ENCODE results near the gene LGR6. TPM values are rescaled to one million over a fixed set of nuclear protein-coding genes. Genes with fewer than 3 reads are reported as not detected.

LGR6 gene
- total RNA-seq, 1 donor from 2014 or later, result 26.0 TPM

DNA sequence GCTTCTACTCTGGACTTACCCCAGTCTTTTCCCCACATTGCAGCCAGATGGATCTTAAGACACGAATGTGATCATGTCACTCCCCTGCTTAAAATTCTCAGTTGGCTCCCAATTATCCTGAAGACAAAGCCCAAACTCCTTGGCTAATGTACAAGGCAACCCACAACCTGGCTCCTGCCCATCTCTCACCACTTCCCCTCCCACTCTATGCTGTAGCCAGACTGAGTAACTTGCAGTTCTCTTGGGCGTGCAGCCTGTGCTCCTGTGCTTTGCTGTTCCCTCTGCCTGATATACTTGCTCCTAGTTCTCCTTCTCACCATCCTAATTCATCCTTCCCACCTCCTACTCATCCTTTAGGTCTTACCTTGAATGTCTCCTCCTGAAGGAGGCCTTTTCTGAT lies 56.2 kb downstream of the LGR6 start:
- peak in 1 of 2 donors; percentile 44 for DNase-seq (ENCODE audit: low spot score in 2 of 2)
- H3K27me3 ChIP-seq, result no peaks in the 10 kb centered on the region
- H3K9me3 ChIP-seq, result no peaks in the 10 kb centered on the region
- TF ChIP-seq, protein P1, sequence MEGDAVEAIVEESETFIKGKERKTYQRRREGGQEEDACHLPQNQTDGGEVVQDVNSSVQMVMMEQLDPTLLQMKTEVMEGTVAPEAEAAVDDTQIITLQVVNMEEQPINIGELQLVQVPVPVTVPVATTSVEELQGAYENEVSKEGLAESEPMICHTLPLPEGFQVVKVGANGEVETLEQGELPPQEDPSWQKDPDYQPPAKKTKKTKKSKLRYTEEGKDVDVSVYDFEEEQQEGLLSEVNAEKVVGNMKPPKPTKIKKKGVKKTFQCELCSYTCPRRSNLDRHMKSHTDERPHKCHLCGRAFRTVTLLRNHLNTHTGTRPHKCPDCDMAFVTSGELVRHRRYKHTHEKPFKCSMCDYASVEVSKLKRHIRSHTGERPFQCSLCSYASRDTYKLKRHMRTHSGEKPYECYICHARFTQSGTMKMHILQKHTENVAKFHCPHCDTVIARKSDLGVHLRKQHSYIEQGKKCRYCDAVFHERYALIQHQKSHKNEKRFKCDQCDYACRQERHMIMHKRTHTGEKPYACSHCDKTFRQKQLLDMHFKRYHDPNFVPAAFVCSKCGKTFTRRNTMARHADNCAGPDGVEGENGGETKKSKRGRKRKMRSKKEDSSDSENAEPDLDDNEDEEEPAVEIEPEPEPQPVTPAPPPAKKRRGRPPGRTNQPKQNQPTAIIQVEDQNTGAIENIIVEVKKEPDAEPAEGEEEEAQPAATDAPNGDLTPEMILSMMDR (IDR thresholded peaks at IDR 0.05), result no peak
- peak overlapping the region in 1 of 2 donors; percentile 34 for H3K27ac ChIP-seq
- no peak overlapping the region for H3K4me3 ChIP-seq
- intact Hi-C loops (cut with DNase I), result no loop called here
- H3K36me3 ChIP-seq, result peaks cover 15 to 16% of the 10 kb centered on the region in 2 donors
- peaks cover 0 to 17% of the 10 kb centered on the region in 2 donors for H3K4me1 ChIP-seq

DNA sequence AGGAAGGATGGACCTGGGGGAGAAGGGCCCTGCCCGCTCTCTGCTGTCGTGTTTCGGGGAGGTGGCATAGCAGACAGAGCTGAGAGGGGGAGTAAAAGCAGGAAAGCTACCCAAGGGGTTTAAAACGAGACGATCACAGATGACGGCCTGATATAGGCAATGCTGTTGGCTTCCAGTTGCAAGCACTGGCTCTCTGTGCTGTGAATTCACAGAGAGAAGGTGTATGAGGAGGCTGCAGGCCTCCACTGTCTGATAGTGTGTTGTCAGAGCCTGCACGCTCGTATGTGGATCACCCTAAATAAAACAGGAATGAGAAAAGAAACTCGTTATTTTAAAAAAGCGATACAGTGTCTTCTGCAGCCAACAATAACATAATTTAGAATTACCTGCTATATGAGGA lies 57.4 kb downstream of the LGR6 start:
- H3K4me1 ChIP-seq, result peaks cover 0 to 18% of the 10 kb centered on the region in 2 donors
- no peaks in the 10 kb centered on the region for H3K9me3 ChIP-seq
- H3K4me3 ChIP-seq, result no peak overlapping the region
- peak overlapping the region; percentile 27 to 56 for H3K27ac ChIP-seq
- intact Hi-C loops (cut with DNase I), result no loop called here
- H3K27me3 ChIP-seq, result no peaks in the 10 kb centered on the region
- H3K36me3 ChIP-seq, result peaks cover 15 to 16% of the 10 kb centered on the region in 2 donors
- DNase-seq (ENCODE audit: low spot score in 2 of 2), result peak in 1 of 2 donors; percentile 34
- TF ChIP-seq, protein P1 (IDR thresholded peaks at IDR 0.05), result no peak

DNA sequence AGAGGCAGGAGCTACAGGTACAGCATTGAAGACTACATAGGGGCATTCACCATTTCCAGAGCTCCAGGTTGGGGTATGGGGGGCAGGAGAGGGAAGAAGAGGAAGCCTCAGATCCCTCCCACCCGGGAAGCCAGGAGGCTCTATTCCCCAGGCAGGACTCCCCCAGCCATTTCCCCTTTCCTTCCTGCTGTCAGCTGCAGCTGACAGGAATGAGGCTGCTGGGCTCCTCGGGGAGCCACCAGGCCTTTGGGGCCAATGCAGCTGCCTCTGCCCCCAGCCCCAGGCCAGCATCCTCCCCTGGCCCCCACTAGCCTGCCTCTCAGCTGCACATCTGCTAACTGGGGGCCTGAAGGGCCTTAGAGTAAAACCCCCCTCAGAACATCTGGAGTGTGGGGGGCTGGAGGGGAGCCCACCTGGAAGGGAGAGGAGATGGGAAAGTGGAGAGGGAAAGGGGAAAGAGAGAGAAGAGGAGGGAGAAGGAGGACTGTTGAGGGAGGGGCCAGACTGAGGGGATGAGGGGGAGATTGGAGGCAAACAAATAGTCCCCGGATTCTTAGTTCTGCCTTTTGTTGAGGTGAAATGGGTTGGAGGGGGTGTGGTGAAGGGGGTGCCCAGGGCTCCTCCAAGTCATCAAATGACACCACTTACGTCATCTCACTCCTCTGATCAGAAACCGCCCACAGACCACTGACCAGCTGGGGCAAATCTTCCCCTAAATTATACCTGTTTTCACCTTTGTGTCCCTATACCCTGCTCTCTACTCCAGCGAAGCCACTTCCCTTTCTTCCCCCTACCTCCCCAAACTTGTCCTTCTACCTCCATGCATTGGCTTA lies 58.0 kb downstream of the LGR6 start:
- Histone ChIP-seq H3K4me1 (peaks cover 0 to 18% of the 10 kb centered on the region in 2 donors), H3K9me3 (no peaks in the 10 kb centered on the region), H3K27me3 (no peaks in the 10 kb centered on the region), H3K36me3 (peaks cover 15 to 16% of the 10 kb centered on the region in 2 donors), H3K27ac (peak overlapping the region; percentile 47 to 56), H3K4me3 (no peak overlapping the region)
- DNase-seq (ENCODE audit: low spot score in 2 of 2), result peak in 1 of 2 donors; percentile 28
- intact Hi-C loops (cut with DNase I), result no loop called here
- TF ChIP-seq, protein P1 (IDR thresholded peaks at IDR 0.05), result no peak

DNA sequence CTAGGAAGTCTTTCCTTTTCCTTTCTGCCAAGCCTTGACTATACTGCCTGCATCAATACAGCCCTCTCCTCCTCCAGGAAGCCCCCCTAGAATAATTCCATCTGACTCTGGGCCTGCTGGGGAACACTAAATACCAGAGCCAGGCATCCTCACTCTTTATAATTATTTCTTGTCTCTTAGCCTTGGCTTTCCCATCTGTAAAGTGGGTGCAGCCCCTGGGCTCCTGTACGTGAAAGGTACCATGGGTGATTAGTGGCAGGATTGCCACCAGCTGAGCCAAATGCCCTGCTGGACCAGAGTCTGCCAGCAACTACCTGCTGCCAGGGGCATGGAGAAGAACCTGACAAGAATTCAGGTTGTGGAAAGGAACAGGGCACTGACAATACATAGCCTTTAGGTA lies 58.7 kb downstream of the LGR6 start:
- no peak overlapping the region for H3K4me3 ChIP-seq
- no peaks in the 10 kb centered on the region for H3K27me3 ChIP-seq
- peak overlapping the region; percentile 6 to 47 for H3K27ac ChIP-seq
- H3K36me3 ChIP-seq, result peaks cover 15 to 16% of the 10 kb centered on the region in 2 donors
- TF ChIP-seq, protein P1 (IDR thresholded peaks at IDR 0.05), result no peak
- peaks cover 0 to 18% of the 10 kb centered on the region in 2 donors for H3K4me1 ChIP-seq
- DNase-seq (ENCODE audit: low spot score in 2 of 2), result peak in 1 of 2 donors; percentile 58
- intact Hi-C loops (cut with DNase I), result no loop called here
- no peaks in the 10 kb centered on the region for H3K9me3 ChIP-seq

DNA sequence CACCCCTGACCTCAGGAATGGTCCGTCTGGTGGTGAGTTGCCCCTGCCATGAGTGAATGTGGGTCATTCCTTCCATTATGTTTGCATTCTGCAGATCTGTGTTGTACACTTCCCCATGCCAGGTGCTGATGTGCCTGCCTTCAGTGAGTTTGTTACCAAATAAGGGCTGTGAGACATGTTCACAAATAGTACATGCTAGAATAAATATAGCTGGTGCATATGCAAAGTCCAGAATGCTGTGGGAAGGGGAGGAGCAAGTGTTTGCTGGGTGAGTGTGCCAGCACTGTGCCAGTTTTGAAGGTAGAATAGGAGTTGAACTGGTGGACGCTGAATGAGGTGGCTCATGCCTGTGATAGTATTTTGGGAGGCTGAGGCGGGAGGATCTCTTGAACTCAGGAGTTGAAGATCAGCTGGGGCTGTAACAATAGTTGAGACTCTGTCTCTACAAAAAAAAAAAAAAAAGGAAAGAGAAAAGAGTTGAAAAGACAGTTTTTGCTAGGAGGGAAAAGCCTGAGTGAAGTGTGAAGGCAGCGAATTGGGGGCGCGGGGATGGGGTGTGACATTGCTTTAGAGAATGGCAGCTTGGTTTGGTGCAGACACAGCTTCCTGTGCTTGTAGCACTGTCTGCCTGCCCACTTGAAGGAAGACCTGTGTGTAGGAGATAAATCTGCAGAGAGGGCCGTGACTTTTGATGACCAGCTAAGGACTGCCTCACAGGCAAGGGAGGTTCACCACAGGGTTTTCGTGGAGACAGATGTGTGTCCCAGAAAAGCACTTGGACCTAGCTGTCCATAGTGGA lies 61.1 kb downstream of the LGR6 start:
- Histone ChIP-seq H3K27ac (peak overlapping the region; percentile 72 to 73), H3K4me3 (no peak overlapping the region), H3K9me3 (no peaks in the 10 kb centered on the region), H3K27me3 (no peaks in the 10 kb centered on the region), H3K4me1 (peaks cover 0 to 19% of the 10 kb centered on the region in 2 donors), H3K36me3 (peaks cover 0 to 5% of the 10 kb centered on the region in 2 donors)
- intact Hi-C loops (cut with DNase I), result loop anchor here (2.0 kb wide), 1 partner anchor 18 kb away; no protein-coding TSS in a partner anchor
- TF ChIP-seq, protein P1 (IDR thresholded peaks at IDR 0.05), result no peak
- DNase-seq (ENCODE audit: low spot score in 2 of 2), result peak in 1 of 2 donors; percentile 75
